Retinal pigment epithelial cell (primary cell): ENCODE results near the gene GPR62.

Source experiments
- DNase-seq: peaks from one replicate; pipeline ENCODE4 v3.0.0-alpha.2; 2010; ENCODE audit warnings: low read depth
- H3K4me3 ChIP-seq: 2 replicates; pipeline ENCODE4 v1.5.1; 2011; ENCODE audit warnings: mild to moderate bottlenecking, low read length, control low read depth, moderate library complexity
- TF ChIP-seq, protein P1 (sequence below): conservative IDR thresholded peaks from 2 replicates; pipeline ENCODE4 v1.5.1; 2011; ENCODE audit warnings: low read depth, low read length, control low read depth, inconsistent platforms

The GPR62 gene

DNA sequence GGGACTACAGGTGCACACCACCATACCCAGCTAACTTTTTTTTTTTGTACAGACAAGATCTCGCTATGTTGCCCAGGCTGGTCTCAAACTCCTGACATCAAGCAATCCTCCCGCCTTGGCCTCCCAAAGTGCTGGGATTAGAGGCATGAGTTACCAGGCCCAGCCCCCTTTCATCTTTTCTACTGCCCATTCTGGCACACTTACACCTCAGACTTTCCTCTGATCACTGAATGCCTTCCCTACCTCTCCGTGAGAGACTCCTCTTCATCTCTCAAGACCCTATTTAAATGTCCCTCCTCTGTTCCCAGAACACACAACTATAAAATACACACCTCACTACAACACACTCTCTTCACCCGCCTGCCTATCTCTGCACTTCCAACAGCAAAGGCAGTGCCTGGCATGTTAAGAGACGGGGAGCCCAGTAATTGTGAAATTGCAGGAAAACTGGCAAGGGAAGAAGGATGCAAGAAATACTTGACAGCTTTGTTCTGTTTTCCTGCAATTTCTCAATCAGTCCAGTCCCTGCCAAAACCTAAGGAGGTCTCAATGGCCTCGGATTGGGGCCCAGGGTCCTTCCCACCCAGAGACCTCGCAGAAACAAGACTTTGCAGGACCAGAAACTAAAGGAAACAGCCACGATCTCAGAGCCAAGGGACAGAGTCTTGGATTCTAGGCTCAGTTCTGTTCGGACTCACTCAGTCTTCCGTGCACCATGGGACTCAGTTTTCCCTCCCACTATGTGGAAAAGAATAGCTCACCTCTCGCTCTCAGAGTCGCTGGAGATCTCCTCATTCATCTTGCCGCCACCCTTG is 14.3 kb upstream of the GPR62 start:
- peak overlapping the region; percentile 84 for H3K4me3 ChIP-seq
- DNase-seq = no peak
- TF ChIP-seq, protein P1, sequence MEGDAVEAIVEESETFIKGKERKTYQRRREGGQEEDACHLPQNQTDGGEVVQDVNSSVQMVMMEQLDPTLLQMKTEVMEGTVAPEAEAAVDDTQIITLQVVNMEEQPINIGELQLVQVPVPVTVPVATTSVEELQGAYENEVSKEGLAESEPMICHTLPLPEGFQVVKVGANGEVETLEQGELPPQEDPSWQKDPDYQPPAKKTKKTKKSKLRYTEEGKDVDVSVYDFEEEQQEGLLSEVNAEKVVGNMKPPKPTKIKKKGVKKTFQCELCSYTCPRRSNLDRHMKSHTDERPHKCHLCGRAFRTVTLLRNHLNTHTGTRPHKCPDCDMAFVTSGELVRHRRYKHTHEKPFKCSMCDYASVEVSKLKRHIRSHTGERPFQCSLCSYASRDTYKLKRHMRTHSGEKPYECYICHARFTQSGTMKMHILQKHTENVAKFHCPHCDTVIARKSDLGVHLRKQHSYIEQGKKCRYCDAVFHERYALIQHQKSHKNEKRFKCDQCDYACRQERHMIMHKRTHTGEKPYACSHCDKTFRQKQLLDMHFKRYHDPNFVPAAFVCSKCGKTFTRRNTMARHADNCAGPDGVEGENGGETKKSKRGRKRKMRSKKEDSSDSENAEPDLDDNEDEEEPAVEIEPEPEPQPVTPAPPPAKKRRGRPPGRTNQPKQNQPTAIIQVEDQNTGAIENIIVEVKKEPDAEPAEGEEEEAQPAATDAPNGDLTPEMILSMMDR = no peak

DNA sequence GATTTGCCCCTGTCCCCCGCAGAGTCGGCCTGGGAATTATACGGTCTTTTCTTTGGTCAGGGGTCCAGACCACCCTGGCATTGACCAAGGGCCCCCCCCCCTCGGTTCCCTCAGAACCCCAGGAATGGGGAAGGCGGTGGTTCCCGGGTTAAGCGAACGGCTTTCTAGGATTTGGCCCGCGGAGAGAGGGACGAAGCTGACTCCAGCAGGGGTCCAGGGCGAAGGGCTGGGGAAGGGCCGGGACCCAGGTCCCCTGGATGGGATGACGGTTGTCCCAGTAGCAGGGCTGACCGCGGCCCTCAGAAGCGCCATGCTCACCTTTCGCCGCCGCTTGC is 13.8 kb upstream of the GPR62 start:
- TF ChIP-seq, protein P1 = no peak
- DNase-seq = no peak
- H3K4me3 ChIP-seq = peak overlapping the region; percentile 84

DNA sequence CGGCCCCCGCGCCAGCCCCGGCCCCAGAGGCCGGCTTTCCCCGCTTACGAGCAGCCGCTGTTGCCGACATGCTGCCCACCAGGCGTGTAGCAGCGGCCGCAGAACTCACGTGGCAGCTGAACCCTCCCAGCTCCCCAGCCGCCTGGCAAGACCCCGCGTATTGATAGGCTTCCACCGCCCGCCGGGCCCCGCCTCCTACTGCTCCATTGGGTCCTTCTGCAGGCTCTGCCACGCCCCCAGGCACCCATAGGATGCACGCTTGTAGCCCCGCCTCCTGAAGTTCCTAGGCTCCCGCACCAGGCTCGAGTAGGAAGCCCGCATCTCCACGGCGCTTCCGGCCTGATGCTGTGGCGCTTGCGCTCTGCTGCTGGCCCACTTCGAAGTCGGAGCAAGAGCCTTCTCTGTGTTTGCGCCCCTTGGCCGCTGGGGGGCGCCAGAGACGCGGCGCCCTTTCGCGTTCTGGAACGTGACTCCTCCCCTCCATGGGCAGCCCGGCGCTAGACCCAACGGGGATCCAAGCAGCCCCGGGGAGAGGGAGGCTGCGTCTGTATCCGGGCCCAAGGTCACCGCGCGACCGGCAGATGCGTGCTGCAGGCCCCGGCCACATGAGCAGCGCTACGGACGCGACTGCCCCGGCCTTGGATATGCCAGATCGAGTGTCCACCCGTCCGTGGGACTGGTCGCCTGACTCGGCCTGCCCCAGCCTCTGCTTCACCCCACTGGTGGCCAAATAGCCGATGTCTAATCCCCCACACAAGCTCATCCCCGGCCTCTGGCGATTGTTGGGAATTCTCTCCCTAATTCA is 13.2 kb upstream of the GPR62 start, which contains the start of the genes PARP3 and RRP9:
PARP3 (plus strand) TSS at position 566 of the 805 bp plus-strand sequence. CDS start 993 bp downstream, outside the sequence.
RRP9 (minus strand) TSS at position 107 of the 805 bp plus-strand sequence; CDS start at position 70, 37 bp downstream.
- peak; percentile 99 for DNase-seq
- H3K4me3 ChIP-seq = peak within 1 kb of the TSS; percentile 84
- TF ChIP-seq, protein P1 = peak; percentile 99

DNA sequence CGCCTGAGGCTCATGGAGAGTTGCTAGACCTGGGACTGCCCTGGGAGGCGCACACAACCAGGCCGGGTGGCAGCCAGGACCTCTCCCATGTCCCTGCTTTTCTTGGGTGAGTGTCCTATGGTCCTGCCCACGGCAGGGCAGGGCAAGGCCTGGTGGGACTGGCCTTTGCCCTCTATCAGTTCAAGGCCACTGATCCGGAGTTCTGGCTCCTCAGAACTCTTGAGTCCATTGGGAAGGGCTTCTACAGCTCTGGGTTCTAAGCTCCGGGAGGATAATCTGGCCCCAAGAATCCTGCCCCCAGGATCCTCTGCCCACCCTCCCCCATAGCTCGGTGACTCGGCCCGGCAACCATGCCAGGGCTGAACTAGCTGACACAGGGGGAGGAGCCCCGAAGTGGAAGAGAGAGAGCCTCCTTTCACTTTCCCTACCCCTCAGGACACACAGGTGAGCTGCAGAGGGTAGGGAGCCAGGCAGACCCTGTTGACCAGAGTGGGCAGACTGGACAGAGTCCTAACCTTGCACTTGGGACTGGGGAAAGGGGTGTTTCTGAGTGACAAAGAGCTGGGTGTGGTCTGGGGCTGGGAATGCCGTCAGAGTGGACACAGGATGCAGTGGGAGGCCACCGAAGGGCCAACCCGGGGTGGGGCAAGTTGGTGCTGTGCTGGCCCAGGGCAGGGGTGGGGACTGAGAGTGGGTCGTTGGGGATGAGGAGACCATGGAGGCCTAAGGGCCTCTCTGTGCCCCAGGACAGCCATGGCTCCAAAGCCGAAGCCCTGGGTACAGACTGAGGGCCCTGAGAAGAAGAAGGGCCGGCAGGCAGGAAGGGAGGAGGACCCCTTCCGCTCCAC is 12.4 kb upstream of the GPR62 start:
- no peak for DNase-seq
- peak overlapping the region; percentile 43 for H3K4me3 ChIP-seq
- TF ChIP-seq, protein P1 = no peak

DNA sequence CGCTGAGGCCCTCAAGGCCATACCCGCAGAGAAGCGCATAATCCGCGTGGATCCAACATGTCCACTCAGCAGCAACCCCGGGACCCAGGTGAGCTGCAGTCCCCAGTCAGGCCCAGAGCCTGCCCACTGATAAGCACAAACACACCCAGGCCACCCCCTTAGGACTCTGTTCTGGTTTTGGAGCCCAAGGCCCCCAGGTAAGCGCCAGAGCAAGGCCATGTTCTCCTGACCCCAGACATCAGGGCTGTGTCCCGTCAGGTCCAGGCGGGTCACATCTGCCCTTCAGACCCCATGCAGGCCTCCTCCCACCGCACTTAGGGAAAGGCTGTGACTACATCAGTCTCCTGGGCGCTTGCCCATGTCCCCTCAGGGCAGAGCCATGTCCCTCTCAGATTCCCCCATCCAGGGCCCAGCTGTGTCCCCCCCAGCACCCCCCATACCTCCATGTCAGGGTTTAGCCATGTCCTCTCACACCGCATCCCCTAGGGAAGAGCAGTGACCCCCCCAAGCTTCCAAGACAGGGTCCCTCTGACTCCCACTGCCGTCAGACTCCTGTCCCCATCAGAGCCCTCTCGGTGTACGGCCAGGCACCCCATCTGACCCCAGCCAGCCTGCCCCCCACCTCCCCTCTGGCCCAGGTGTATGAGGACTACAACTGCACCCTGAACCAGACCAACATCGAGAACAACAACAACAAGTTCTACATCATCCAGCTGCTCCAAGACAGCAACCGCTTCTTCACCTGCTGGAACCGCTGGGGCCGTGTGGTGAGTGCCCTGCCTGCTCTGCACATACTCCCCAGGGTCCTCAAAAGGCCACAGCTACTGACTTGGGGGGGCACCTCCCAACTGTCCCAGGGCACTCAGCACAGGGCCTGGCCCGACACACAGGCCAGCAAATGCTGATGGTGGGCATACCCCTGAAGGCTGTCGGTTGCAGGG is 11.5 kb upstream of the GPR62 start:
- H3K4me3 ChIP-seq = no peak overlapping the region
- DNase-seq = no peak
- TF ChIP-seq, protein P1 = no peak

DNA sequence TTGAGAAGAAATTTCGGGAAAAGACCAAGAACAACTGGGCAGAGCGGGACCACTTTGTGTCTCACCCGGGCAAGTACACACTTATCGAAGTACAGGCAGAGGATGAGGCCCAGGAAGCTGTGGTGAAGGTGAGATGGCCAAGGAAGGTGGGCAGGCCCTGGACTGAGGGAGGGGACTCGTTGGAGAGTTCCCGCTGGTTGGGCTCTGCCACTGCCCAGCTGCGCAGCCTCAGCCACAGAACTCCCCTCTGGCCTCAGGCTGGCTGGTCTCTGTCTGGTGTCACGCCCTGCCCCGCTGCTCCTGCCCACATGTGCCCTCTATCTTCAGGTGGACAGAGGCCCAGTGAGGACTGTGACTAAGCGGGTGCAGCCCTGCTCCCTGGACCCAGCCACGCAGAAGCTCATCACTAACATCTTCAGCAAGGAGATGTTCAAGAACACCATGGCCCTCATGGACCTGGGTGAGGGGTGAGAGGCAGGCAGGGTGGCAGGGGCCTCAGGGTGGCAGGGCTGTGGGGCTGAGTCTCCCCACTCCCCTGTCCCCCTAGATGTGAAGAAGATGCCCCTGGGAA is 10.6 kb upstream of the GPR62 start:
- DNase-seq = no peak
- H3K4me3 ChIP-seq = no peak overlapping the region
- TF ChIP-seq, protein P1 = no peak
